ENCODE data around the gene GNG14. TPM values are rescaled to one million over a fixed set of nuclear protein-coding genes. Genes with fewer than 3 reads are reported as not detected.

GNG14 gene
- total and polyA plus RNA-seq, 2 of the 13 experiments (the other 11 are each of a cell fraction or from before 2014, with no cell fraction given), result not detected

DNA sequence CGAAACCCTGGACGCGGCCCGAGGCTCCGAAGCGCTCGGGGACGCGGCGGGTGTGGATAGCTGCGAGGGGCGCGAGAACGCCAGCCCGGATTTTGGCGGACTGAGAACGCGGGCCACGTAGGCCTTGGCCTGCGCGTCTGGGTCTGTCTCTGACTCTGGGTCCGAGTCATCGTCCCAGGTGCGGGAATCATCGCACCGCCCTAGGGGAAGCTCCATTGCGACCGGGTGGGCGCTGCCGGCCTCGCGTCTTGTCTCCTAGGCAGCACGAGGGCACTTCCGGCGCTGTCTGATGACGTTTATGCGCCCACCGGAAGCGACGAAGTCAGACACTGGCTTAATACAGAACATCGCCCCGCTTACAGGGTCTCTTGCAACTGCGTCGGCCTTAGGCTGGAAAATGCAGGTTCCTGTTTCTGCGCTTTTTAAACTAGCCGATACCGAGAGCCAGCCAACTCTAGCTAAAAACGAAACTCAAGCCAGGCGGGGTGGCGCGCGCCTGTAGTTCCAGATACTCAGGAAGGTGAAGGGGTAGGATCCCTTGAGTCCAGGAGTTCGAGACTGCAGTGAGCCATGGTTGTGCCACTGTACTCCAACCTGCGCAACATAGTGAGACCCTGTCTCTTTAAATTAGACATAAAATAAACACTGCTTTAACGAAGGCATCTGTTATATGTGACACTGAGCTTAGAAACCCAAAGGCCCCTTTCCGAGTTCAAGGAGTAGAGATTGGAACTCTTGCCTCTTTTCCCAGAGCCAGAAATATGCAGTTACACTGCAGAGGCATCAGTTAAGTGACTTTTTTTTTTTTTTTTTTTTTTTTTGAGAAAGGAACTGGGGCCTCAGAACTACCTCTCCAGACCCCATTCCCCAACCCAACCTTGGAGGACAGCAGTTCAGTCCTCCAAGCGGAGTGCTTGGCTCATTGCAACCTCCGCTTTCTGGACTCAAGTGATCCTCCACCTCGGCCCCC is 8.9 kb downstream of the GNG14 start, which contains the start of gene FBXW9 (continued):
- TF ChIP-seq, protein P1, sequence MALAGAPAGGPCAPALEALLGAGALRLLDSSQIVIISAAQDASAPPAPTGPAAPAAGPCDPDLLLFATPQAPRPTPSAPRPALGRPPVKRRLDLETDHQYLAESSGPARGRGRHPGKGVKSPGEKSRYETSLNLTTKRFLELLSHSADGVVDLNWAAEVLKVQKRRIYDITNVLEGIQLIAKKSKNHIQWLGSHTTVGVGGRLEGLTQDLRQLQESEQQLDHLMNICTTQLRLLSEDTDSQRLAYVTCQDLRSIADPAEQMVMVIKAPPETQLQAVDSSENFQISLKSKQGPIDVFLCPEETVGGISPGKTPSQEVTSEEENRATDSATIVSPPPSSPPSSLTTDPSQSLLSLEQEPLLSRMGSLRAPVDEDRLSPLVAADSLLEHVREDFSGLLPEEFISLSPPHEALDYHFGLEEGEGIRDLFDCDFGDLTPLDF (CRISPR knock-in tag; IDR thresholded peaks at IDR 0.05), result no peak
- TF ChIP-seq TBX2 (CRISPR knock-in tag; IDR thresholded peaks at IDR 0.05; ENCODE audit: borderline replicate concordance) (peak; percentile 61; the same call in 1 of the 2 replicates), ZNF121 (CRISPR knock-in tag; IDR thresholded peaks at IDR 0.05) (no peak), MED8 (CRISPR knock-in tag; IDR thresholded peaks at IDR 0.05; ENCODE audit: insufficient replicate concordance) (no peak), ZKSCAN5 (CRISPR knock-in tag; IDR thresholded peaks at IDR 0.05) (no peak), CENPT (CRISPR knock-in tag; IDR thresholded peaks at IDR 0.05; ENCODE audit: low read depth) (no peak), ZBTB20 (CRISPR knock-in tag; IDR thresholded peaks at IDR 0.05; ENCODE audit: borderline replicate concordance, low read depth) (no peak), KMT2A (CRISPR knock-in tag; IDR thresholded peaks at IDR 0.05) (peak; percentile 63; the same call in 1 of the 2 replicates), POGZ (CRISPR knock-in tag; IDR thresholded peaks at IDR 0.05) (peak; percentile 63), ZFAT (CRISPR knock-in tag; conservative IDR thresholded peaks at IDR 0.05) (no peak), ZNF773 (CRISPR knock-in tag; IDR thresholded peaks at IDR 0.05; ENCODE audit: borderline replicate concordance) (no peak), HNRNPL (IDR thresholded peaks at IDR 0.05; ENCODE audit: low read depth, low read length) (no peak), MIXL1 (CRISPR knock-in tag; IDR thresholded peaks at IDR 0.05) (peak; percentile 73), ESRRA (CRISPR knock-in tag; IDR thresholded peaks at IDR 0.05; ENCODE audit: low read depth) (0 out of 2 replicates have a peak, but pooled peaks have one; percentile 28), TGIF2 (CRISPR knock-in tag; IDR thresholded peaks at IDR 0.05) (peak; percentile 62; the same call in 1 of the 2 replicates), ZBTB42 (CRISPR knock-in tag; IDR thresholded peaks at IDR 0.05) (no peak), HNF4G (IDR thresholded peaks at IDR 0.05; ENCODE audit: borderline replicate concordance, low read depth, low read length) (no peak), HNF4G (CRISPR knock-in tag; IDR thresholded peaks at IDR 0.05; ENCODE audit: borderline replicate concordance, low read depth) (no peak; the same call in 1 of the 2 replicates)
- TF ChIP-seq, protein P2, sequence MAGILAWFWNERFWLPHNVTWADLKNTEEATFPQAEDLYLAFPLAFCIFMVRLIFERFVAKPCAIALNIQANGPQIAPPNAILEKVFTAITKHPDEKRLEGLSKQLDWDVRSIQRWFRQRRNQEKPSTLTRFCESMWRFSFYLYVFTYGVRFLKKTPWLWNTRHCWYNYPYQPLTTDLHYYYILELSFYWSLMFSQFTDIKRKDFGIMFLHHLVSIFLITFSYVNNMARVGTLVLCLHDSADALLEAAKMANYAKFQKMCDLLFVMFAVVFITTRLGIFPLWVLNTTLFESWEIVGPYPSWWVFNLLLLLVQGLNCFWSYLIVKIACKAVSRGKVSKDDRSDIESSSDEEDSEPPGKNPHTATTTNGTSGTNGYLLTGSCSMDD (CRISPR knock-in tag; IDR thresholded peaks at IDR 0.05), result no peak
- TF ChIP-seq, protein P3, sequence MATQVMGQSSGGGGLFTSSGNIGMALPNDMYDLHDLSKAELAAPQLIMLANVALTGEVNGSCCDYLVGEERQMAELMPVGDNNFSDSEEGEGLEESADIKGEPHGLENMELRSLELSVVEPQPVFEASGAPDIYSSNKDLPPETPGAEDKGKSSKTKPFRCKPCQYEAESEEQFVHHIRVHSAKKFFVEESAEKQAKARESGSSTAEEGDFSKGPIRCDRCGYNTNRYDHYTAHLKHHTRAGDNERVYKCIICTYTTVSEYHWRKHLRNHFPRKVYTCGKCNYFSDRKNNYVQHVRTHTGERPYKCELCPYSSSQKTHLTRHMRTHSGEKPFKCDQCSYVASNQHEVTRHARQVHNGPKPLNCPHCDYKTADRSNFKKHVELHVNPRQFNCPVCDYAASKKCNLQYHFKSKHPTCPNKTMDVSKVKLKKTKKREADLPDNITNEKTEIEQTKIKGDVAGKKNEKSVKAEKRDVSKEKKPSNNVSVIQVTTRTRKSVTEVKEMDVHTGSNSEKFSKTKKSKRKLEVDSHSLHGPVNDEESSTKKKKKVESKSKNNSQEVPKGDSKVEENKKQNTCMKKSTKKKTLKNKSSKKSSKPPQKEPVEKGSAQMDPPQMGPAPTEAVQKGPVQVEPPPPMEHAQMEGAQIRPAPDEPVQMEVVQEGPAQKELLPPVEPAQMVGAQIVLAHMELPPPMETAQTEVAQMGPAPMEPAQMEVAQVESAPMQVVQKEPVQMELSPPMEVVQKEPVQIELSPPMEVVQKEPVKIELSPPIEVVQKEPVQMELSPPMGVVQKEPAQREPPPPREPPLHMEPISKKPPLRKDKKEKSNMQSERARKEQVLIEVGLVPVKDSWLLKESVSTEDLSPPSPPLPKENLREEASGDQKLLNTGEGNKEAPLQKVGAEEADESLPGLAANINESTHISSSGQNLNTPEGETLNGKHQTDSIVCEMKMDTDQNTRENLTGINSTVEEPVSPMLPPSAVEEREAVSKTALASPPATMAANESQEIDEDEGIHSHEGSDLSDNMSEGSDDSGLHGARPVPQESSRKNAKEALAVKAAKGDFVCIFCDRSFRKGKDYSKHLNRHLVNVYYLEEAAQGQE (IDR thresholded peaks at IDR 0.05; ENCODE audit: borderline replicate concordance in 1 of 2, low read depth in 1 of 2, low read length in 2 of 2), result no peak
- TF ChIP-seq, protein P4, sequence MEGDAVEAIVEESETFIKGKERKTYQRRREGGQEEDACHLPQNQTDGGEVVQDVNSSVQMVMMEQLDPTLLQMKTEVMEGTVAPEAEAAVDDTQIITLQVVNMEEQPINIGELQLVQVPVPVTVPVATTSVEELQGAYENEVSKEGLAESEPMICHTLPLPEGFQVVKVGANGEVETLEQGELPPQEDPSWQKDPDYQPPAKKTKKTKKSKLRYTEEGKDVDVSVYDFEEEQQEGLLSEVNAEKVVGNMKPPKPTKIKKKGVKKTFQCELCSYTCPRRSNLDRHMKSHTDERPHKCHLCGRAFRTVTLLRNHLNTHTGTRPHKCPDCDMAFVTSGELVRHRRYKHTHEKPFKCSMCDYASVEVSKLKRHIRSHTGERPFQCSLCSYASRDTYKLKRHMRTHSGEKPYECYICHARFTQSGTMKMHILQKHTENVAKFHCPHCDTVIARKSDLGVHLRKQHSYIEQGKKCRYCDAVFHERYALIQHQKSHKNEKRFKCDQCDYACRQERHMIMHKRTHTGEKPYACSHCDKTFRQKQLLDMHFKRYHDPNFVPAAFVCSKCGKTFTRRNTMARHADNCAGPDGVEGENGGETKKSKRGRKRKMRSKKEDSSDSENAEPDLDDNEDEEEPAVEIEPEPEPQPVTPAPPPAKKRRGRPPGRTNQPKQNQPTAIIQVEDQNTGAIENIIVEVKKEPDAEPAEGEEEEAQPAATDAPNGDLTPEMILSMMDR (CRISPR knock-in tag; IDR thresholded peaks at IDR 0.05), result peak; percentile 28; the same call in 1 of the 2 replicates
